Fibroblast of skin of right quadriceps (primary cell): ENCODE results near the gene TIE1.

ENCODE experiments used
- DNase-seq: peaks from one replicate; pipeline ENCODE4 v3.0.0-alpha.2; 2013

Gene TIE1

GRCh38 chr1:43339584-43340232 is 38.9 kb downstream of the TIE1 start:
- no peak for DNase-seq

- DNase-seq = no peak
These were observed 39.8 kb downstream of the TIE1 start for GRCh38 chr1:43340559-43340958.

DNA sequence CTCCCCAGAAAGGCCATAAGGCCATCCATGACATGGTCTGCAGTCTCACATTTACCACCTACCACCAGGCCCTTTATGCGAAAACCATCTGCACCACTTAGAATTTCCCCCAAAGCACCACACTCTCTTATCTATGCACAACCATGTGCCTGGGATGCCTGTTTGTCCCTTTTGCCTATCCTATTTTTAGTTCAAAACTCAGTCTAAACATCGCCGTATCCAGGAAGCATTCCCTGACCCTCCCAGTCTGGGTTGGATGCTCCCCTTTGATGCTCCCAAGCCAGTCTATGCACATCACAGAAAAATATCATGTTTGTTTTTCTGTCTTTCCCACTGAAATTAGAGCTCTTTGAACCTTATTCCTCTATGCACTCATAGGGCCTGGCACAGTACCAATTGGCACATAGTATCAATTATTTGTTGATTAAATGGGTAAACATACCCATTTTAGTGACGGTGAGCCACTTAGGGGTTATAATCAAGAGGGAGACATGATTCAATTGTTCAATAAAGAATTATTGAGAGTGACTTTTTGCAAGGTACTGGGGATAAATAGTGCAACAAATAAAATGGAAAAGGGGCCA is 43.6 kb downstream of the TIE1 start:
- DNase-seq = no peak

DNA sequence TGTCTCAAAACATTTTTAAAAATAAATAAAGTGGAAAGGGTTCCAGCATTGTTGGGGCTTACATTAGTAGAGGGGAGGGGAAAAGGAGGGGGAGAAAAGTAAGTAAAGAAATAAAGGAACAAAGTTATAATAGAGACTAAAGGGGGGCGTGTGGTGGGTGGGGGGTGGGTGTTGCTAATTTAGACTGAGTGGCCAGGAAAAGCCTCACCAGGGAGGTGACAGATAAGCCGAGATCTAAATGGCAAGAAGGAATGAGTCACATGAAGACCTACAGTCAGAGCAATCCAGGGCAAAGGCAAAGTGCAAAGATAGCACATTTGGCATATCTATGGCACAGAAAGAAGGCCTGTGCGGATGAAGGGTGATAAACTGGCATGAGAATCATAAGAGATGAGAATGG is 44.3 kb downstream of the TIE1 start:
- no peak for DNase-seq

- DNase-seq = no peak
These were observed 45.9 kb downstream of the TIE1 start for GRCh38 chr1:43346636-43347035.

DNA sequence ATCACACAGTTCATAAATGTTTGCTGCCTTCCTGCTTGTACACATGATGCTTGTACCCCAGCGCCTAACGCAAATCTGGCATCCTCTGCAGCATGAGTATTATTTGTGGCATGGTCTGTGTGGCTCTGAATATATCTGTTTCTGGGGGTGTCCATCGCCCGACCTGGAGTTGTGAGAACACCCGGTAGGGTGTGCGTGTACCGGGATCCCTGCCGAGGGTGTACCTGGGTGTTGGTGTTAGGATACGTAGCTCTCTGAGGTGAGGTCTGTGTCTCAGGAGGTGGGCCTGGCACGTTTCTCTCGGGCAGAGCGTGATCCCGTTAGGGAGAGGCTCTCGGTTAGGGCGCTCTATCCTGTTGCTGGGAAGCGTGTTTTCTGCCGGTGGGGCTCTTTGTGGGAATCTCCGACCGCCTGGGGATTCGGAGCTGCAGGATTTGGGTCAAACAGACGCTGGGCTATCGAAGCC is 47.6 kb downstream of the TIE1 start:
- DNase-seq = no peak

DNA sequence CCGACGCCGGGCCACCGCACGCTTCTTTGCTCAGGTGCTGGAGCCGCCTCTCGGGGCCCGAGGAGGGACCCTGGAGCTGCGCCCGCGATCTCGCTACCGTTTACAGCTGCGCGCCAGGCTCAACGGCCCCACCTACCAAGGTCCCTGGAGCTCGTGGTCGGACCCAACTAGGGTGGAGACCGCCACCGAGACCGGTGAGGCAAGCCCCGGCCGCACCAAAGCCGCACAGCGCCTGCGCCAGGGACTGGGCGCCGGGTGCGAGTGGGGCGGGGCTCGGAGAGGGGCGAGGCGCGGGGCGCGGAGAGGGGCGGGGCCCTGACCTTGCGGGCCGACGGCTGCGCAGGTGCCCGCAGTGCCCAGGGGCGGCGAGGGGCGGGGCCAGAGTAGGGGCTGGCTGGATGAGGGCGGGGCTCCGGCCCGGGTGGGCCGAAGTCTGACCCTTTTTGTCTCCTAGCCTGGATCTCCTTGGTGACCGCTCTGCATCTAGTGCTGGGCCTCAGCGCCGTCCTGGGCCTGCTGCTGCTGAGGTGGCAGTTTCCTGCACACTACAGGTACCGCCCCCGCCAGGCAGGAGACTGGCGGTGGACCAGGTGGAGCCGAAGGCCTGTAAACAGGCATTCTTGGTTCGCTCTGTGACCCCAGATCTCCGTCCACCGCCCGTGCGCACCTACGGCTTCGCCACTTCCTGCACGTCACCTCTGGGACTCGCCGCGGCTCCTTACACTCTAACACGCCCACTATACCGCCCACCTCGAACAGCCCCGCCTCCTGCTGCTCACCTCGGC is 48.2 kb downstream of the TIE1 start:
- DNase-seq = peak; percentile 39

GRCh38 chr1:43349594-43350306 is 49.0 kb downstream of the TIE1 start:
- DNase-seq = peak; percentile 86

- no peak for DNase-seq
These were observed 50.2 kb downstream of the TIE1 start for GRCh38 chr1:43350976-43351375.

- DNase-seq = no peak
These were observed 50.9 kb downstream of the TIE1 start for GRCh38 chr1:43351421-43352350.

DNA sequence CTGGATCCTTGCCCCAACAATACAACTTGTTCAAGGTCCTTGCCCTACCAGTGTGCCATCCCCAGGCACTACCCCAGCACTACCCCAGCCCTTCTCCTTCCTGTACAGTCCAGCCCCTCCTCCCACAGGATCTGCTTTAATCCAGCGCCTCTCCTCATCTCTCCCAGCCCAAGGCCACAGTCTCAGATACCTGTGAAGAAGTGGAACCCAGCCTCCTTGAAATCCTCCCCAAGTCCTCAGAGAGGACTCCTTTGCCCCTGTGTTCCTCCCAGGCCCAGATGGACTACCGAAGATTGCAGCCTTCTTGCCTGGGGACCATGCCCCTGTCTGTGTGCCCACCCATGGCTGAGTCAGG is 51.5 kb downstream of the TIE1 start:
- DNase-seq = no peak

DNA sequence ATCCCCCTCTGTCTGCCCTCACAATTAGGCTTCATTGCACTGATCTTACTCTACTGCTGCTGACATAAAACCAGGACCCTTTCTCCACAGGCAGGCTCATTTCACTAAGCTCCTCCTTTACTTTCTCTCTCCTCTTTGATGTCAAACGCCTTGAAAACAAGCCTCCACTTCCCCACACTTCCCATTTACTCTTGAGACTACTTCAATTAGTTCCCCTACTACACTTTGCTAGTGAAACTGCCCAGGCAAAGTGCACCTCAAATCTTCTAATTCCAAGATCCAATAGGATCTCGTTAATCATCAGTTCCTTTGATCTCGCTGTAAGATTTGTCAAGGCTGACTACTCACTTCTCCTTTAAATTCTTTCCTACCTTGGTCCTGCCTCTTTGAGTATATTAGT is 52.1 kb downstream of the TIE1 start:
- DNase-seq = no peak

DNA sequence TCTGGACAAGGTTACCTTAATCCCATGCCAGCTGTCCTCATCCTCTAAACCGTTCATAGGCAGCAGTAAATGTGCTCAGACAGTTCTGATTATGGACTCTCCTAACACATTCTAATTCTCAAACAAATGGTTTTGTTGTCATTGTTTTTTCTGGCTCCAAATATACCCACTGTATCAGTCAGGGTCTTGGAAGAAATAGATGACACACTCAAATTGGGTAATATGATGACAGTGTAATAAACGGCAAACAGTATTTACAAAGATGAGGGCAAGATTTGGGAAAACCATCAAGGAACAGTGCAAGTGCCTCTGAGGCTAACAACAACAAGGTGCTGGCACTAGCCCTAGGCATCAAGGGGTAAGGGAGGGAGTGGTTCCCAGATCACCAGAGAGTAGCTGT is 53.7 kb downstream of the TIE1 start:
- no peak for DNase-seq

- DNase-seq = peak; percentile 35
These were observed 54.2 kb downstream of the TIE1 start for GRCh38 chr1:43354936-43355335.

GRCh38 chr1:43357251-43357650 is 56.5 kb downstream of the TIE1 start:
- DNase-seq = no peak

- DNase-seq = peak; percentile 39
These were observed 57.5 kb downstream of the TIE1 start for GRCh38 chr1:43358121-43358745.

- peak; percentile 97 for DNase-seq
These were observed 58.2 kb downstream of the TIE1 start, which contains the start of gene CDC20 for GRCh38 chr1:43358746-43359693. CDC20 (plus strand) TSS chr1:43358981; CDS start chr1:43359216, 235 bp downstream.

GRCh38 chr1:43359696-43360095 is 58.9 kb downstream of the TIE1 start:
- no peak for DNase-seq

DNA sequence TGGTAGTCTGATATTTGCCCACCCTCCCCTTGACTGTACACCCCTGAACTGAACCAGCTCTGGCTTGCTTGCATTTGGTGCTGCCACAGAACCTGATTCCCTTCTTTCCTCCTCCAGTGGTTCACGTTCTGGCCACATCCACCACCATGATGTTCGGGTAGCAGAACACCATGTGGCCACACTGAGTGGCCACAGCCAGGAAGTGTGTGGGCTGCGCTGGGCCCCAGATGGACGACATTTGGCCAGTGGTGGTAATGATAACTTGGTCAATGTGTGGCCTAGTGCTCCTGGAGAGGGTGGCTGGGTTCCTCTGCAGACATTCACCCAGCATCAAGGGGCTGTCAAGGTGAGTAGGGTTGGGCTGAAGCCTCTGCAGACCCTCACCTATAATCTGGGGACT is 59.8 kb downstream of the TIE1 start:
- DNase-seq = no peak

DNA sequence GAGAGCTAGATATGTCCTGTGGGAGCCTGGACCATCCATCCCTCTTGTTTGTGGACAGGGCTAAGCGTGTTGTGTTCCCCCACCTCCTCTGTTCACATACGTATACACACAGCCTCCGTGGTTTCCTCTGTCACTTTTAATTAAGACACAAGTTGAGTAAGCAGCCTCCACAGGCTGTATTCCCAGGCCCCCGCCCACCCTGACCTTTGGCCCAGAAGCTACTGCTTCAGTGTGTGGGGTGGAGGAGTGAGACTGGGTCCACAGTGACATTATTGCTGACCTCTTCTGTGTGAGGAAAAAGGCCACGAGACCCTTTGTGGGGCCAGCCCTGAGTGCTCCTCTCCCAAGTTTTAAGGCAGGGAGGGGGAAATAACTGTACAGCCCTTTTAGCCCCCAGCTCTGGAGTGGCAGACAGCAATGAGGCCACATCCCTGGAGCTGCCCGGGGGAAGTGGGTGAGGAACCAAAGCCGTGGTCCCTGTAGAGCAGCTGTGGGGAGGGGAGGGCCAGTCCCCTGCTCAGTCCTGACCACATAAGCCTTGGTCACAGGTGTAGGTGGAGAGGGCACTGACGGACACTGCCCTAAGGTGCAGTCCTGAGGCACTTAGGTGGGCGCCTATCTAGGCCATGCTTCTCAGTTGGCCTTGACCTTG is 62.6 kb downstream of the TIE1 start:
- no peak for DNase-seq
